ENCODE results near the gene TRANK1. TPM values are rescaled to one million over a fixed set of nuclear protein-coding genes. Genes with fewer than 3 reads are reported as not detected.

Gene TRANK1
- total and polyA plus RNA-seq, 2 of the 8 experiments (the other 6 are each of a cell fraction or from before 2014, with no cell fraction given), result 2.9 to 8.8 TPM

GRCh38 chr3:36926292-36926897 lies 18.5 kb downstream of the TRANK1 start (continued):
- no peak for TF ChIP-seq CHD7 (IDR thresholded peaks at IDR 0.05; ENCODE audit: insufficient replicate concordance, low read length)
- no peak for TF ChIP-seq NRF1 (IDR thresholded peaks at IDR 0.05; ENCODE audit: low read depth, low read length)

Data from H1 (cell line).